CD4-positive, alpha-beta T cell (primary cell): Measurements from ENCODE around the gene BEND7. TPM values are rescaled to one million over a fixed set of nuclear protein-coding genes. Genes with fewer than 3 reads are reported as not detected.

Source experiments
- ATAC-seq: fragments of 200-7000 bp; cut with Tn5 transposase; one replicate; pipeline ENCODE4 v1.10.0; 2022; ENCODE audit warnings: mild to moderate bottlenecking; ENCODE audit not compliant: poor library complexity
- CTCF ChIA-PET: fragments of 350-600 bp; sonication (Branson Sonifier 250); formaldehyde crosslinking; loops from one replicate; lab custom pipeline; 2021; ENCODE audit warnings: antibody characterized with exemption, inconsistent platforms; lab: Charles Lee
- POLR2A ChIA-PET: fragments of 350-600 bp; sonication (Branson Sonifier 250); formaldehyde crosslinking; loops from one replicate; lab custom pipeline; 2021; ENCODE audit warnings: antibody characterized with exemption, inconsistent platforms; lab: Charles Lee
- DNase-seq, 14 experiments: peaks; one replicate each; pipeline ENCODE4 v3.0.0-alpha.2; 2013 to 2020; ENCODE audit warnings: mixed read lengths in 2 of 14
- H3K27ac ChIP-seq, 2 donors: one replicate each; pipeline versions ENCODE4 v1.5.1 to v1.7.0; 2013; ENCODE audit warnings: low read length in 2 of 2, low read depth in 1 of 2, mild to moderate bottlenecking in 1 of 2
- H3K27me3 ChIP-seq, 2 experiments: 1 replicate in 1 of 2; 2 replicates in 1 of 2; pipeline versions ENCODE4 v1.6.1 to v1.7.0; 2013; ENCODE audit warnings: low read length in 2 of 2, control low read depth in 1 of 2, mild to moderate bottlenecking in 1 of 2, moderate library complexity in 1 of 2; ENCODE audit not compliant: insufficient read depth in 2 of 2, control insufficient read depth in 1 of 2
- H3K36me3 ChIP-seq: one replicate; pipeline ENCODE4 v1.6.1; 2013; ENCODE audit warnings: low read length, control low read depth; ENCODE audit not compliant: insufficient read depth
- H3K4me1 ChIP-seq: one replicate; pipeline ENCODE4 v1.6.1; 2013; ENCODE audit warnings: low read length, control low read depth; ENCODE audit not compliant: insufficient read depth
- H3K4me3 ChIP-seq: one replicate; pipeline ENCODE4 v1.5.1; 2013; ENCODE audit warnings: mild to moderate bottlenecking, low read length, moderate library complexity
- H3K9me3 ChIP-seq, 2 experiments: 1 replicate in 1 of 2; 2 replicates in 1 of 2; pipeline versions ENCODE4 v1.6.1 to v1.7.0; 2013; ENCODE audit warnings: low read length in 2 of 2, mild to moderate bottlenecking in 2 of 2, control low read depth in 1 of 2, moderate library complexity in 1 of 2; ENCODE audit not compliant: control insufficient read depth in 1 of 2, insufficient read depth in 1 of 2
- H3K27ac Mint-ChIP-seq: one replicate; pipeline ENCODE4 v1.8.0; 2020; ENCODE audit warnings: mixed read lengths
- H3K27me3 Mint-ChIP-seq: one replicate; pipeline ENCODE4 v1.8.0; 2021; ENCODE audit warnings: mixed read lengths
- H3K36me3 Mint-ChIP-seq: one replicate; pipeline ENCODE4 v1.8.0; 2021; ENCODE audit warnings: low read depth, mixed read lengths
- H3K4me1 Mint-ChIP-seq: one replicate; pipeline ENCODE4 v1.8.0; 2021; ENCODE audit warnings: low read depth, mixed read lengths
- H3K4me3 Mint-ChIP-seq: one replicate; pipeline ENCODE4 v1.8.0; 2020; ENCODE audit warnings: mild to moderate bottlenecking, mixed read lengths
- H3K9me3 Mint-ChIP-seq: one replicate; pipeline ENCODE4 v1.8.0; 2020; ENCODE audit warnings: mixed read lengths
- intact Hi-C, 2 experiments: fragments of 100-400 bp; cut with DNase I in 1 of 2; cut with micrococcal nuclease in 1 of 2; formaldehyde crosslinking; loops; one replicate each; pipeline versions ENCODE4 v1.15.1 to v1.9.0; 2023 to 2025; cut with DNase I, micrococcal nuclease
- total RNA-seq, 174 experiments: library from RNA in 2 of 174; stranded (reverse) in 2 of 174; gene quantifications; one replicate each; pipeline ENCODE4 v1.2.3 and lab custom pipeline; 2021 to 2026
- TF ChIP-seq, protein P1 (sequence below): fragments of 200-600 bp; IDR thresholded peaks from one replicate; pipeline ENCODE4 v1.8.0; 2022; ENCODE audit warnings: antibody characterized with exemption, mild to moderate bottlenecking

Gene BEND7
- total RNA-seq, 2 experiments from 2014 or later, result not detected

DNA sequence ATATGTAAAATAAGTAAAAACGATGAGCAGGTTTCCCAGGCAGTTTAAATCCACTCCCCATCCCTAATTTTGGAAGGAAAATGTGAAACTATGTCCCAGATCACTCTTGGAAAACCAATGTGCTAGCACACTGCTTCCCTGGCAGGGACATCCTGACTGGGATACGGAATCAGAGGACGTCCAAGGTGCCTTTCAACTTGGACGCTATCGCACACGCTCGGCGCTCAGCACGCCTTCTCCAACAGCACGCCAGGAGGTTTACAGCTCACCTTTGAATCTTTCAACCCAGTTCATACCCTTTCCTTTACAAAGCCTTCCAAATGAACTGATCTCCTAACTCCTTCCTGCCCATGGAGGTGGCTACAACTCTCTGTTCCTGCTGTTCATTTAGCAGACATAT, 47.1 kb downstream of the BEND7 start:
- no peak overlapping the region for H3K4me3 ChIP-seq
- no peaks in the 10 kb centered on the region for H3K27me3 ChIP-seq
- CTCF ChIA-PET, result no interaction called here
- H3K4me1 ChIP-seq, result peaks cover 2% of the 10 kb centered on the region
- Mint-ChIP-seq H3K4me3 (no peak overlapping the region), H3K27ac (no peak overlapping the region), H3K36me3 (no peaks in the 10 kb centered on the region), H3K9me3 (no peaks in the 10 kb centered on the region), H3K27me3 (peaks cover 39% of the 10 kb centered on the region), H3K4me1 (peaks cover 13% of the 10 kb centered on the region)
- TF ChIP-seq, protein P1, sequence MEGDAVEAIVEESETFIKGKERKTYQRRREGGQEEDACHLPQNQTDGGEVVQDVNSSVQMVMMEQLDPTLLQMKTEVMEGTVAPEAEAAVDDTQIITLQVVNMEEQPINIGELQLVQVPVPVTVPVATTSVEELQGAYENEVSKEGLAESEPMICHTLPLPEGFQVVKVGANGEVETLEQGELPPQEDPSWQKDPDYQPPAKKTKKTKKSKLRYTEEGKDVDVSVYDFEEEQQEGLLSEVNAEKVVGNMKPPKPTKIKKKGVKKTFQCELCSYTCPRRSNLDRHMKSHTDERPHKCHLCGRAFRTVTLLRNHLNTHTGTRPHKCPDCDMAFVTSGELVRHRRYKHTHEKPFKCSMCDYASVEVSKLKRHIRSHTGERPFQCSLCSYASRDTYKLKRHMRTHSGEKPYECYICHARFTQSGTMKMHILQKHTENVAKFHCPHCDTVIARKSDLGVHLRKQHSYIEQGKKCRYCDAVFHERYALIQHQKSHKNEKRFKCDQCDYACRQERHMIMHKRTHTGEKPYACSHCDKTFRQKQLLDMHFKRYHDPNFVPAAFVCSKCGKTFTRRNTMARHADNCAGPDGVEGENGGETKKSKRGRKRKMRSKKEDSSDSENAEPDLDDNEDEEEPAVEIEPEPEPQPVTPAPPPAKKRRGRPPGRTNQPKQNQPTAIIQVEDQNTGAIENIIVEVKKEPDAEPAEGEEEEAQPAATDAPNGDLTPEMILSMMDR, result no peak
- no peak for DNase-seq
- no peaks in the 10 kb centered on the region for H3K36me3 ChIP-seq
- H3K9me3 ChIP-seq, result no peaks in the 10 kb centered on the region
- no peak overlapping the region for H3K27ac ChIP-seq
- intact Hi-C loops, result no loop called here
- ATAC-seq, result no peak
- POLR2A ChIA-PET, result no interaction called here

DNA sequence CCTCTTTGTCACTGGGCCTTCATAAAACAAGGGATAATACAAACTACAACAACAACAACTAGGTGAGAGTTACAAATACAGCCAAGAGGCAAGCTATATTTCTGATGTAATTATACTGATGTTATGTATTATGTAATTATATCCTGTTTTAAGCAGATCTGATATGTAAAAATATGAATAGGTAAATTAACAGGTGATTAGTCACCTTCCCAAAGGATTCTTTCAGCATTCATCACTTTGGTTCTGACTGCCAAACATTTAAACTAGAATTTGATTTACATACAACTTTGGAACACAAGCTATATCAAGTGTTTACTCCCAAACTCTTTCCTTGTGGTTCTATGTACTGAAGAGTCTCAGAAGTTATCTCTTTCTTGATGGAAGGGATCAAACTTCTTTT, 53.7 kb downstream of the BEND7 start:
- TF ChIP-seq, protein P1, result no peak
- Mint-ChIP-seq H3K27ac (no peak overlapping the region), H3K4me3 (no peak overlapping the region), H3K9me3 (no peaks in the 10 kb centered on the region), H3K4me1 (no peaks in the 10 kb centered on the region), H3K27me3 (peaks cover 15% of the 10 kb centered on the region), H3K36me3 (no peaks in the 10 kb centered on the region)
- no peak for DNase-seq
- Histone ChIP-seq H3K27ac (no peak overlapping the region), H3K4me1 (no peaks in the 10 kb centered on the region), H3K4me3 (no peak overlapping the region), H3K9me3 (peaks cover 0 to 7% of the 10 kb centered on the region in 2 experiments), H3K36me3 (no peaks in the 10 kb centered on the region), H3K27me3 (no peaks in the 10 kb centered on the region)
- ATAC-seq, result no peak
- ChIA-PET POLR2A (no interaction called here), CTCF (no interaction called here)
- intact Hi-C loops, result no loop called here

DNA sequence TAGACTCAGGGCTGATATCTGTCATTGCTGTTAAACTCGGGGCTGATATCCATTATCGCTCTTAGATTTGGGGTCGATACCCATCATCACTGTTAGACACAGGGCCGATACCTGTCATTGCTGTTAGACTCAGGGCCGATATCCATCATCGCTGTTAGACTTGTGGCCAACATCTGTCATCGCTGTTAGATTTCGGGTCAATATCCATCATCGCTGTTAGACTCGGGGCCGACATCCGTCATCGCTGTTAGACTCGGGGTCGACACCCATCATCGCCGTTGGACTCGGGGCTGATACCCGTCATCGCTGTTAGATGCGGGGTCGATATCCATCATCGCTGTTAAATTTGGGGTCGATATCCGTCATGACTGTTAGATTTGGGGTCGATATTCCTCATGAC, 54.8 kb downstream of the BEND7 start:
- no peaks in the 10 kb centered on the region for H3K36me3 ChIP-seq
- no peak overlapping the region for H3K27ac ChIP-seq
- TF ChIP-seq, protein P1, result no peak
- H3K27me3 Mint-ChIP-seq, result peaks cover 8% of the 10 kb centered on the region
- ChIA-PET POLR2A (no interaction called here), CTCF (no interaction called here)
- H3K4me3 Mint-ChIP-seq, result no peak overlapping the region
- no peak for DNase-seq
- no peaks in the 10 kb centered on the region for H3K4me1 ChIP-seq
- peaks cover 0 to 7% of the 10 kb centered on the region in 2 experiments for H3K9me3 ChIP-seq
- no peaks in the 10 kb centered on the region for H3K27me3 ChIP-seq
- no peak overlapping the region for H3K27ac Mint-ChIP-seq
- intact Hi-C loops, result no loop called here
- no peaks in the 10 kb centered on the region for H3K9me3 Mint-ChIP-seq
- no peaks in the 10 kb centered on the region for H3K36me3 Mint-ChIP-seq
- ATAC-seq, result no peak
- H3K4me3 ChIP-seq, result no peak overlapping the region
- H3K4me1 Mint-ChIP-seq, result no peaks in the 10 kb centered on the region
